ENCODE measurements around the gene SMYD2. TPM values are rescaled to one million over a fixed set of nuclear protein-coding genes. Genes with fewer than 3 reads are reported as not detected.
A peak's percentile ranks its signal among the peaks of the same experiment; 100 is the strongest.

SMYD2 gene
- total RNA-seq, 2 donors from 2014 or later = 35.2 to 50.9 TPM

DNA sequence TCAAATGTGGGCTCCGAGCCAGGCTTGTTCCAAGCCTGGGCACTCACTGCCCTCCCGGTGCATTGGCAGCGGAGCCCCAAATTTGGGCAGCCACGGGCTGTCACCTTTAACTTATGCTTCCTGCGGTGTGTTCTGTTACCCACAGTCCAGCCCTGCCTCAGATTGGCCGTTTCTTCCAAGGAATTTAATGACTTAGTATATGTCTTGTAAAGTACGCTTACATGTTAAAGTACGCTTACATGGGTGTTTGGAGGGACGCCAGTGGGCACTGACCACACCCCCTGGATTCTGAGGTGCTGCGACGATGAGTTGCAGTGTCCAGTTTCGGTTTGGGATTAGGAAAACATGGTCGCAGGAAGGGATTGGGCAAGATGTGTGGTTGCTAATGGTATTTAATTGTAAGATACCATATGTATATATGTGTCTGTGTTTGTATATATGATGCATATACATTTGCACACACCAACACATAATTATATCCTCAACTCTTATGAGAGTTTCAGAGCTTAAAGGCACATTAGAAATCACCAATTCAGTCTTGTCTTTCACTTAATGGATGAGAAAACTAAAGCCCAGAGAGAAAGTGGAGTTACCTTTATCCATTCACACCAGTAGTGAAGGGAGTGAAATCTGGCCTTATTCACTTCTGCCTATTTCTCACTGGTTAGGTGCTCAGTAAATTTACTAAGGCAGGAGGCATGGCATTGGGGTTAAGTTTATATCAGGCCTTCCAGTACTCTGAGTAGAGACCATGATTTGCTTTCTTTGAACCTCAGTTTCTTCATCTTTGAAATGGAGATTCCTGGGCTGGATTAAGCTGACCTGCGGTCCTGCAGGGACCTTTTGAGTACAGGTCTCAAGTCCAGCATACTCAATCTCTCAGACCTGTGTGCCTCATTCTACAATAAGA, 1.0 kb downstream of the SMYD2 start:
- Mint-ChIP-seq H3K27me3 (no peaks in the 10 kb centered on the region), H3K36me3 (ENCODE audit: low read depth) (no peaks in the 10 kb centered on the region), H3K27ac (peak overlapping the region; percentile 82), H3K4me3 (peak overlapping the region; percentile 92), H3K4me1 (peaks cover 20% of the 10 kb centered on the region), H3K9me3 (no peaks in the 10 kb centered on the region)
- no peak for ATAC-seq (replicated peaks)

DNA sequence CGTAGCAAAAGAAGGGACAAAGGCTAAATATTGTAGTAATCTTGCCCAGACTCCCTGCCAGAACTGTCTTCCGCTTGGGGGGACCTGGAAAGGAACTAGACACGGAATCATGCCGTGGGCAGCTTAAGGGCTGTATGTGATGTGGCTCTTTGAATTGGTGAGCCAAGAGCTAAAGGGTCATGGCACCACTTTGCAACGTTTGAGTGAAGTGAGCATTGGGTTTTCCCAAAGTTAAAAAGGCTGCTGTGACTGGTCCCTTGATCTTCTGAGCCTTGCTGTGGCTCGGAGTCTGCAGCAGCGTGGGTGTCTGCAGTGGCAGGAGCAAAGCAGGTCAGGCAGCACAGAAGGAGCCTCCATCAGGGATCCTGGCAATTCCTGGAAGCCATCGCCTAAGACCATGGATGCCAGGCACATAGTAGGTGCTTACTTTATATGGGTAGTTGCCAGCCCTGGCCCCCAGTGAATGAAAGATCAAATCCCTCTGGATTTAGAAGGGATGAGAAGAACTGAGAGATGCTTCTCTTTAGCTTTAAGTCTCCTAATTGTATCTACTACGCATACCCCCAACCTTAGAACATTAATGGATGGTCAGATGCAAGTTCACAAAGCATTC, 1.8 kb downstream of the SMYD2 start:
- ATAC-seq (replicated peaks) = no peak
- peaks cover 20% of the 10 kb centered on the region for H3K4me1 Mint-ChIP-seq
- H3K9me3 Mint-ChIP-seq = no peaks in the 10 kb centered on the region
- H3K27ac Mint-ChIP-seq = no peak overlapping the region
- no peaks in the 10 kb centered on the region for H3K36me3 Mint-ChIP-seq (ENCODE audit: low read depth)
- peak overlapping the region; percentile 92 for H3K4me3 Mint-ChIP-seq
- no peaks in the 10 kb centered on the region for H3K27me3 Mint-ChIP-seq

DNA sequence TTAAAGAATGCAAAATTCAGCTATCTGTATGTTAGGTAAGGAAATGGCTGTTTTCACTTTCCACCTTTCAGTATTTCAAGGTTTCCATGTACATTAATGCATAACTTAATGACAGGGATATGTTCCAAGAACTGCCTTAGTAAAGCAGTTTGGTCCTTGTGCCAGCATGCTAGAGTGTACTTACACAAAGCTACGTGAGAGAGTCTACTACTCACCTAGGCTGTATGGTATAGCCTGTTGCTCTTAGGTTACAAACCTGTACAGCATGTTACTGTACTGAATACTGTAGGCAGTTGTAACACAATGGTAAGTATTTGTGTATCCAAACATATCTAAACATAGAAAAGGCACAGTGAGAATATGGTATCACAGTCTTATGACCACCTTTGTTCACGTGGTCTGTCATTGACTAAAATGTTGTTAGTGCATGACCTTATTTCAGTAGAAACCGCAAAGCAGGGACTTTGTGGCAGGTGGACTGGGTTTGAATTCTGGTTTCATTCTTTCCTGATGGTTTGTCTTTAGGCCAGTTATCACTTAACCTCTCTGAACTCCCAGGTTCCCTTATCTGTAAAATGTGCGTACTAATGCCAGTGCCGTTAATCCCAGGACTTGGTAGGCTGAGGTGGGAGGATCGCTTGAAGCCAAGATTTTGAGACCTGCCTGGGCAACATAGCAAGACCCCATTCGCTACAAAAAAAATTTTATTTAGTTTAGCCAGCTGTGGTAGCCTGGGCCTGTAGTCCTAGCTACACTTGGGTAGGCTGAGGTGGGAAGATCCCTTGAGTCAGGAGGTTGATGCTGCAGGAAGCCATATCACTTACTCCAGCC, 4.9 kb downstream of the SMYD2 start:
- no peaks in the 10 kb centered on the region for H3K27me3 Mint-ChIP-seq
- no peak overlapping the region for H3K27ac Mint-ChIP-seq
- no peak overlapping the region for H3K4me3 Mint-ChIP-seq
- H3K9me3 Mint-ChIP-seq = no peaks in the 10 kb centered on the region
- ATAC-seq (replicated peaks) = no peak
- peaks cover 14% of the 10 kb centered on the region for H3K4me1 Mint-ChIP-seq
- peaks cover 24% of the 10 kb centered on the region for H3K36me3 Mint-ChIP-seq (ENCODE audit: low read depth)

DNA sequence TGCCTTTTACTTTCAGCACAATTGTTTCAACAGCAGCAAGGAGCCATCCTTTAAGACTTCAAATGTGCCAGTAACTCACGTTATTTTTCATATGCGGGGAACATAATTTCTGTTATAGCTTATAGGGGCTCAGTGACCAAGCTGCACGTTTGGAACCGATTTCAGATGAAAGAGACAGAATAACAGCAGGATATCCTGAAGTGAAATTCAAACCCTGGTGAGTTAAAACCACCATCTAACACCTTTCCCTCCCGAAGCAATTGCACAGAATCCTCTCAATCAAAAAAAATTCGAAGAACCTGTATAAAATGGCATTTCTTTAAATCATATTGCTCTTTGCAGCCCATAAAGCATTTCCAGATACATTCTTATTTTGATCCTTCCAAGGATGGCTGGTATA, 6.9 kb downstream of the SMYD2 start:
- no peak overlapping the region for H3K27ac Mint-ChIP-seq
- peaks cover 18% of the 10 kb centered on the region for H3K4me1 Mint-ChIP-seq
- H3K27me3 Mint-ChIP-seq = no peaks in the 10 kb centered on the region
- peaks cover 24% of the 10 kb centered on the region for H3K36me3 Mint-ChIP-seq (ENCODE audit: low read depth)
- ATAC-seq (replicated peaks) = no peak
- H3K9me3 Mint-ChIP-seq = no peaks in the 10 kb centered on the region
- H3K4me3 Mint-ChIP-seq = no peak overlapping the region

DNA sequence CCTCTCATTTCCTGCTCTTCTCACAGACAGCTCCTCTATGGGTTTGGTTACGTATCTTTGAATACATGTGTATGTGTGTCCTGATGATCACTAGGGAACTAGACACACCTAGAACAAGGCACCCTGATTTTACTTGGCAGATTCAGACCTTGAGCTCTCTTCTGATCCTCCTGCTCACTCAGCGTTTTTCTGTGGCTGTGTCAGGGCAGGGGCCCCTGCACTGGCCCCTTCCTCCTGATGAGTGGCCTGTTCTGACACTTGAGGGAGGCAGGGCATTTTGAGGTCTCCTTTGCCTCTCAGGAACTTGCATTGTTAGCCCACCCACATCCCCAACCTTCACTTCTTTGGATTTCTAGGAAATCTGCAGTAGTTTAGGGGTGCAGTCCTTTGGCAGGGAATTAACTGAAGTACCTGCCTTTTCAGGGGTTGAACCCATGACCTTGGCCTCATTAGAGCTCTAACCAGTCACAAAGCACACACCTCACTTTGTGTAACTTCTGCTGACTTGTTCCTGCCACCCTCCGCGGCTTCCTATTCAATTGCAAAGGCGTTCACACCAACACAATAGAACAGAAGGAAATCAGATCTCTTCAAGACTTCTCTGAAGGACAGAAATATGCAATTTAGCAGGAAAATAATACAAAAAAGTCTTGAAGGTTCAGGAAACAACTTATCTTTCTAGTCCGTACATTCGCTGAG, 8.8 kb downstream of the SMYD2 start:
- no peak overlapping the region for H3K27ac Mint-ChIP-seq
- H3K9me3 Mint-ChIP-seq = no peaks in the 10 kb centered on the region
- ATAC-seq (replicated peaks) = no peak
- peaks cover 14% of the 10 kb centered on the region for H3K4me1 Mint-ChIP-seq
- H3K4me3 Mint-ChIP-seq = no peak overlapping the region
- peaks cover 24% of the 10 kb centered on the region for H3K36me3 Mint-ChIP-seq (ENCODE audit: low read depth)
- H3K27me3 Mint-ChIP-seq = no peaks in the 10 kb centered on the region

DNA sequence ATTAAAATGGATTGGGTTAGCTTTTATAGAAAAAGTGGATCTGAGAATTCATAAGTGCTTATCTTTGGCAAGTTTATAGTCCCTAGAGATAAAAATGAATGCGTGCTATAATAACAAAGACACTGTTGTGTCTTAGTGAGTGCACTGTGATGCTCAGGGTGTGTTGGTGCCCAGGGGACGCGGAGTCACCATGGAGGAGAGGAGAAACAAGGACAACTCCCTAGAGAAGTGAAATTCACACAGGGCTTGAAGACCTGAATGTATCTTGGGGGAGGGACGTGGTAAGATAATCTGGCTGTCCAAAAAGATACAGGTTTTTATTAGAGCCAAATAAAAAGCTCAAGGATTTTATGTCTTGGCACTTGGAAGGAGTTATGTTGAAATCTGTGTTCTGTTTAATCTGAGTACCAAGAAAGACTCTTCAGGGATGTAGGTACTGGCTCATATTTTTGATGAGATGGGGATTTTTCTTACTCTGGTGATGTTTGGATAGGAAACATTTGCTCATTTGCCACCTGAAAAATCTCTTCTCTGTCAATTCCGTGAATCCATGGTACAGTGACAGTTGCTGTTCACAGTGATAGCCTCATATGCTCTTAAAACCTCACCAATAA, 9.6 kb downstream of the SMYD2 start:
- Mint-ChIP-seq H3K27me3 (no peaks in the 10 kb centered on the region), H3K36me3 (ENCODE audit: low read depth) (peaks cover 24% of the 10 kb centered on the region), H3K4me3 (no peak overlapping the region), H3K4me1 (peaks cover 8% of the 10 kb centered on the region), H3K27ac (peak overlapping the region; percentile 4), H3K9me3 (no peaks in the 10 kb centered on the region)
- ATAC-seq (replicated peaks) = no peak

DNA sequence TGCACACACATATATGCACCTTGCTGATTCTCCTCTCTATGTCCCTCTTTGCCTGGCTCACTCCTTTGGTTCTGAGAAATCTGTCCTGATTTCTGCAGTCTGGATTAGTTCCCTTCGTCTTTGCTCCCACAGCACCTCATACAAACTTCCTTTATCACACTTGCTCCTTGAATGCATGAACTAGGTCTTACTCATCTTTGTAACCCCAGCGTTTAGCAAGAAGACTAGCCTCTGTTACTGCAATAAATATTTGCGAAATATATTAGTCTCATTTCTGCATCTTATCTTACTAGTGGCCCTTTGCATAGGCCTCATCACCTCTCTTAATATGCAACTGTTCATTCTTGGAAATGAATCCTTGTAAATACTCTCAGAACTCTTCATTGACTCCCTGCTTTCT, 11.4 kb downstream of the SMYD2 start:
- Mint-ChIP-seq H3K9me3 (no peaks in the 10 kb centered on the region), H3K36me3 (ENCODE audit: low read depth) (peaks cover 24% of the 10 kb centered on the region), H3K27ac (no peak overlapping the region), H3K4me1 (peaks cover 14% of the 10 kb centered on the region), H3K4me3 (no peak overlapping the region), H3K27me3 (no peaks in the 10 kb centered on the region)
- ATAC-seq (replicated peaks) = no peak

DNA sequence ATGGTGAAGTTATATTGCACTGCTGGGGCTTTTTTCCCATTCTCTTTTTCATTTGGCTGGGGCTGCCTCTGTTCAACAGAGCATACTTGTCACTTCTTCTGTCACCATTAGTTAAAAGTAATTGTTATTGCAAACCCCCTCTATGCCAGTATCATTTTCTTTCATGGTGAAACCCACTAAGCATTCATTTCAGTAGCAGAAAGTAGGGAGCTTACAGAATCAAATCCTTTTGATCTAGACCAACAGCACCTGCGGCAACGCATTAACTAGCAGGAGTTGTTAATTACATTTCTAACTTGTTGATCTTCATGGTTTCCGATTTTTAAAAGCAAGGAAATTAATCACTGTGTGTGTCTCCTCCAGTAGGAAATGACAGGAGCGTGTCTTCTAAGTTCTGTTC, 15.0 kb downstream of the SMYD2 start:
- peaks cover 6% of the 10 kb centered on the region for H3K36me3 Mint-ChIP-seq (ENCODE audit: low read depth)
- H3K27me3 Mint-ChIP-seq = no peaks in the 10 kb centered on the region
- no peak for ATAC-seq (replicated peaks)
- no peak overlapping the region for H3K4me3 Mint-ChIP-seq
- H3K4me1 Mint-ChIP-seq = peaks cover 18% of the 10 kb centered on the region
- no peaks in the 10 kb centered on the region for H3K9me3 Mint-ChIP-seq
- H3K27ac Mint-ChIP-seq = no peak overlapping the region

DNA sequence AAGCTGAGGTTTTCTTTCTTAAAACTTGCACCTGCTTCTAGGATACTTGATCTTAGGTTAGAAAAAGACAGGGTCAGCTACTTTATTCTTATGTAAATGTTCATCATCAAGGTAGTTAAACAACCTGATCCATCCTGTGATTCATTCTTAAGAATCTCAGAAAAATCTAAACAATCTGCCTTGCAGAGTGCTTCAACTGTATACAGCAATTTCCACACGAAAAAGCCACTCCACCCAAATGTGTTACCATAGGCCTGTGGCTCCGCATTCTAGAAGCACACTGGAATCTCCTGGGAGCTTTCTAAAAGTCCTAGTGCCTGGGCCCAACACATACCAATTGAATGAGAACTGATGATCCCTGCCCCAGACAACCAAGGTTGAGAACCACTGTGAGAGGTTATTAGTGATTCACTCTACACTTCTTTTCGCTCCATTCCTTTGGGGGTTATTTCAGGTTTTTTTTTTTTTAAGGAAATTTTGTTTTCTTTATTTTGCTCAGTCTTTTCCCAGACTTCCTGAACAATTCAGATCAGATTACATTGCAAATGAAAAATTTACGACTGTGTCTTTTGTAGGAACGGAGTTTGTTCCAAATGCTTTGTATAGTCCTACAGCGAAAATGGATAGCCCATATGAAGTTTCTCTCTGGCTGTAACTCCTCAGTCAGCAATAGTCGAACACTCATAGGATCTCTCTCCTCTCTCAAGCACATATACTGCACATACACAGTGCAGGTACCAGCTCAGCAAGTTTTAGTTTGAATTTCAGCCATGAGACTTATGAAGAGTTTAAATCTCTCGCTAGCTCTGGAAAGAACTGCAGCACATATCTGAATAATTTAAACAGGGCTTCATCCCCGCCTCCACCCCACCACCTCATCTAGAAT, 16.1 kb downstream of the SMYD2 start:
- H3K27ac Mint-ChIP-seq = no peak overlapping the region
- H3K4me1 Mint-ChIP-seq = peaks cover 17% of the 10 kb centered on the region
- no peaks in the 10 kb centered on the region for H3K9me3 Mint-ChIP-seq
- H3K27me3 Mint-ChIP-seq = no peaks in the 10 kb centered on the region
- no peak for ATAC-seq (replicated peaks)
- peaks cover 6% of the 10 kb centered on the region for H3K36me3 Mint-ChIP-seq (ENCODE audit: low read depth)
- no peak overlapping the region for H3K4me3 Mint-ChIP-seq

DNA sequence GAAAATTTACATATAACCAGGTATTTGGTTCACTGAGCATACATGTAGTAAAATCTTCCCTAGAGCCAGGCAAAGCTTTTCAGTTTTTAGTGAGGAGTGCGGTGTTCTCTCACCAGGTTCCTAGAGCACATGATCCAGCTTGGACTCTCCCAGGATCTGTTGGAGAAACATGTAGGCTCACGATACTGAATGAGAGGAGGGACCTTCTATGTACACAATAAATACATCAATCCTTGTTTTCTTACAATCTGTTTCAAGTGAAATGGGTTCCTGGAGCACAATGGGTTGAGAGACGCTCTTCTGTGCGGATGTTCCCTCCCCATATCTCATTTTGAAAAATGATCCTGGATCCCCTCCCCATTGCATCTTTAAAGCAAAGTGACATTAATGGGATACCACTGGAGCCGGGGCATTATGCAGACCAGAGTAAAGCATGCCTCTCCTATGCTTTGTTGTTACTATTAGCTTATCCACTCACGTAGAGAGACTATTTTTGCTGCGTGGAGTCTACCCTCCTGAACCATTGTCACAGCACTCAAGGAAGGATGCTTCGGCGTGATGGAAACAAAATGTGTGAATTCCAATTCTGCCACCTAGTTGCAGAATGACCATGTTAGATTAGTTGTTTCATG, 19.3 kb downstream of the SMYD2 start:
- H3K9me3 Mint-ChIP-seq = no peaks in the 10 kb centered on the region
- peaks cover 6% of the 10 kb centered on the region for H3K36me3 Mint-ChIP-seq (ENCODE audit: low read depth)
- no peak overlapping the region for H3K27ac Mint-ChIP-seq
- peaks cover 21% of the 10 kb centered on the region for H3K4me1 Mint-ChIP-seq
- H3K27me3 Mint-ChIP-seq = no peaks in the 10 kb centered on the region
- H3K4me3 Mint-ChIP-seq = no peak overlapping the region
- ATAC-seq (replicated peaks) = no peak

DNA sequence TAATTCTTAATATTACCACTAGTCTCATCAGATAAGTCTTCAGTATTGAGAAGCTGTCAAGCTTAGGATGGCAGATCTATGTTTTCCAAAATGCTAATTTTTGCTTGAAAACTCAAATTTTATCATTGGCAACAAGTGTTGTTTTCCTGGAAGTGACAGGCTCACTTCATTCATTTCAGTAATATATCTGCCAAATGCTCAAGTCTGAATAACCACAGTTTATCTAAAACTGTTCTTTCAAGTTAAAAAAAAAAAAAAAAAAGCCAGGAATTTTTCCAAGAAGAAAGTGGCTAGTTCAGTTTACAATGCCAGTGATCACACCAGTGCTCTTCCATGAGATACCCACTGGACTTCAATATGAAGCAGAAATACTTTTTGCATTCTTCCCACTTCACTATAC, 20.6 kb downstream of the SMYD2 start:
- Mint-ChIP-seq H3K9me3 (no peaks in the 10 kb centered on the region), H3K36me3 (ENCODE audit: low read depth) (peaks cover 6% of the 10 kb centered on the region), H3K27me3 (no peaks in the 10 kb centered on the region), H3K4me1 (peaks cover 22% of the 10 kb centered on the region), H3K27ac (no peak overlapping the region), H3K4me3 (no peak overlapping the region)
- ATAC-seq (replicated peaks) = no peak

DNA sequence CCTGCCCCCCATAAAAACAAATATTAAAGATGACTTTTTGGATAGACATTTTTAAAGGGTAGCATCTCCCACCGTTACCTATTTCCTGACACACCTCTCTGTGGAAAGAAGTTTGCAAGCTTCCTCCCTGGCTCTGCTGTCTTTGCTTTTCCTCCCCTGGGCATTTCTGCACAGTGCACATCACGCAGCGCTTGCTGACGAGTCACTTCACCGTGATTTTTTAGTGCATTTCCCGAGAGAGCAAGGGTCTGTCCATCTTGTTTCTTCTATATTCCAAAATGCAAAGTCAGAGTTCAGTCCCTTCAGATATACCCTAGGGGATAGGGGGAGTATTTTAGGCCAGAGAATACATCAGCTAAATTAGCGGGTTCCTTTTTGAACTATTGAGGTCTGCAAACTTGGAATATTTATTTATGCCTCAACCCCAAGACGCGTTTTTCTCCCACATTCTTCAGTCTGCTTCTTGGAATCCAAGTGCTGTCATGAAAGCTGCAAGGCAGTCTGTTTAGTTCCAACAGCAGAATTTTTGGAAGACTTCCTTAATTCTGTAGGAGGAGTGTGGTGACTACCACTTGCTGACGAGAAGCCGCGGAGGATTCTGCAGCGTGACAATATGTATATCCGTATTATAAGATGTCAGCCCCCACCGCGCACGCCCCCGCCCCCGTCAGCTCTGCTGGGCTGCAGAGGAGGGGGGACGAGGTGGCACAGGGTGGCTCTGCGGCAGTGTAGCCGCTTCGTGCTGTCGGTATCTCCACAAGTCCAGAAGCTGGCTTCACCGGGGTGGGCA, 22.4 kb downstream of the SMYD2 start:
- Mint-ChIP-seq H3K4me3 (no peak overlapping the region), H3K27me3 (no peaks in the 10 kb centered on the region), H3K27ac (no peak overlapping the region), H3K9me3 (no peaks in the 10 kb centered on the region), H3K4me1 (peaks cover 18% of the 10 kb centered on the region), H3K36me3 (ENCODE audit: low read depth) (no peaks in the 10 kb centered on the region)
- ATAC-seq (replicated peaks) = no peak
